WTC11 (cell line): ENCODE measurements around the gene TLE6. TPM values are rescaled to one million over a fixed set of nuclear protein-coding genes. Genes with fewer than 3 reads are reported as not detected.
A peak's percentile ranks its signal among the peaks of the same experiment; 100 is the strongest.

Source experiments
- ATAC-seq: fragments of 200-7000 bp; cut with Tn5 transposase; 2 replicates; pipeline ENCODE4 v1.10.0; 2021; ENCODE audit warnings: mild to moderate bottlenecking, moderate library complexity
- CTCF ChIA-PET: fragments of 300-600 bp; sonication (Branson Sonifier 250); formaldehyde crosslinking; loops from one replicate; lab custom pipeline; 2021; ENCODE audit warnings: antibody characterized with exemption; lab: Charles Lee
- POLR2A ChIA-PET: fragments of 350-600 bp; sonication (Branson Sonifier 250); formaldehyde crosslinking; loops from one replicate; lab custom pipeline; 2021; ENCODE audit warnings: antibody characterized with exemption; lab: Charles Lee
- DNase-seq: peaks from one replicate; pipeline ENCODE4 v3.0.0; 2021; ENCODE audit warnings: low spot score
- H3K27ac Mint-ChIP-seq: 2 replicates; pipeline ENCODE4 v1.8.0; 2021; ENCODE audit warnings: mixed read lengths
- H3K27me3 Mint-ChIP-seq: 2 replicates; pipeline ENCODE4 v1.8.0; 2021; ENCODE audit warnings: low read depth, mild to moderate bottlenecking, moderate library complexity, mixed read lengths
- H3K36me3 Mint-ChIP-seq: 2 replicates; pipeline ENCODE4 v1.8.0; 2021; ENCODE audit warnings: mixed read lengths
- H3K4me1 Mint-ChIP-seq: 2 replicates; pipeline ENCODE4 v1.8.0; 2022; ENCODE audit warnings: mixed read lengths
- H3K4me3 Mint-ChIP-seq: 2 replicates; pipeline ENCODE4 v1.8.0; 2021; ENCODE audit warnings: mild to moderate bottlenecking, moderate library complexity, mixed read lengths
- H3K9me3 Mint-ChIP-seq: 2 replicates; pipeline ENCODE4 v1.8.0; 2021; ENCODE audit warnings: mixed read lengths
- ARID4B ChIP-seq: sonication (generic); formaldehyde crosslinking; IDR thresholded peaks from 2 replicates; pipeline ENCODE4 v1.8.0; 2023; ENCODE audit warnings: missing genetic modification reagents, mild to moderate bottlenecking, borderline replicate concordance
- ATF6 ChIP-seq: sonication (generic); formaldehyde crosslinking; IDR thresholded peaks from 2 replicates; pipeline ENCODE4 v1.8.1; 2023; ENCODE audit warnings: mild to moderate bottlenecking, missing genetic modification reagents
- CTCF ChIP-seq: fragments of 200-600 bp; IDR thresholded peaks from 2 replicates; pipeline ENCODE4 v1.8.0; 2022; ENCODE audit warnings: antibody characterized with exemption
- FOXK1 ChIP-seq: sonication (generic); formaldehyde crosslinking; IDR thresholded peaks from 2 replicates; pipeline ENCODE4 v1.8.0; 2022; ENCODE audit warnings: mild to moderate bottlenecking, moderate library complexity, missing genetic modification reagents
- FOXP1 ChIP-seq: sonication (generic); formaldehyde crosslinking; IDR thresholded peaks from 2 replicates; pipeline ENCODE4 v1.8.0; 2022; ENCODE audit warnings: missing genetic modification reagents, mild to moderate bottlenecking, moderate library complexity, borderline replicate concordance
- GABPB1 ChIP-seq: sonication (generic); formaldehyde crosslinking; IDR thresholded peaks from 2 replicates; pipeline ENCODE4 v1.8.1; 2023; ENCODE audit warnings: mild to moderate bottlenecking, missing genetic modification reagents
- IRF2 ChIP-seq: sonication (generic); formaldehyde crosslinking; IDR thresholded peaks from 2 replicates; pipeline ENCODE4 v1.8.0; 2022; ENCODE audit warnings: low read depth, missing genetic modification reagents, borderline replicate concordance
- MAX ChIP-seq: sonication (generic); formaldehyde crosslinking; IDR thresholded peaks from 2 replicates; pipeline ENCODE4 v1.8.0; 2022; ENCODE audit warnings: mild to moderate bottlenecking, missing genetic modification reagents
- NR2C2 ChIP-seq: sonication (generic); formaldehyde crosslinking; IDR thresholded peaks from 2 replicates; pipeline ENCODE4 v1.8.0; 2022; ENCODE audit warnings: mild to moderate bottlenecking, missing genetic modification reagents
- NR3C1 ChIP-seq: sonication (generic); formaldehyde crosslinking; conservative IDR thresholded peaks from 2 replicates; pipeline ENCODE4 v1.8.1; 2023; ENCODE audit warnings: low read depth, mild to moderate bottlenecking, missing genetic modification reagents
- SP1 ChIP-seq: sonication (generic); formaldehyde crosslinking; conservative IDR thresholded peaks from 2 replicates; pipeline ENCODE4 v1.8.1; 2022; ENCODE audit warnings: missing genetic modification reagents
- ZNF219 ChIP-seq: sonication (generic); formaldehyde crosslinking; IDR thresholded peaks from 2 replicates; pipeline ENCODE4 v1.8.0; 2023; ENCODE audit warnings: missing genetic modification reagents, mild to moderate bottlenecking, borderline replicate concordance
- ZNF423 ChIP-seq: fragments of 250-450 bp; sonication (Bioruptor Pico); IDR thresholded peaks from 2 replicates; pipeline ENCODE4 v2.1.2; 2022; ENCODE audit warnings: mild to moderate bottlenecking, moderate library complexity
- ZNF512 ChIP-seq: sonication (generic); formaldehyde crosslinking; IDR thresholded peaks from 2 replicates; pipeline ENCODE4 v1.8.1; 2022; ENCODE audit warnings: missing genetic modification reagents, borderline replicate concordance
- total RNA-seq: library from RNA; stranded (reverse); gene quantifications from 3 replicates; pipeline ENCODE4 v1.2.3, GENCODE V29; 2021
- TF ChIP-seq, protein P1 (sequence below): sonication (generic); formaldehyde crosslinking; IDR thresholded peaks from 2 replicates; pipeline ENCODE4 v1.8.0; 2022; ENCODE audit warnings: mild to moderate bottlenecking, missing genetic modification reagents
- TF ChIP-seq, protein P2 (sequence below): sonication (generic); formaldehyde crosslinking; IDR thresholded peaks from 2 replicates; pipeline ENCODE4 v1.8.0; 2023; ENCODE audit warnings: missing genetic modification reagents
- TF ChIP-seq, protein P3 (sequence below): sonication (generic); formaldehyde crosslinking; IDR thresholded peaks from 2 replicates; pipeline ENCODE4 v1.8.1; 2022; ENCODE audit warnings: low read depth, missing genetic modification reagents, borderline replicate concordance

TLE6 gene
- total RNA-seq, 1 experiment from 2014 or later, result 3.1 TPM

DNA sequence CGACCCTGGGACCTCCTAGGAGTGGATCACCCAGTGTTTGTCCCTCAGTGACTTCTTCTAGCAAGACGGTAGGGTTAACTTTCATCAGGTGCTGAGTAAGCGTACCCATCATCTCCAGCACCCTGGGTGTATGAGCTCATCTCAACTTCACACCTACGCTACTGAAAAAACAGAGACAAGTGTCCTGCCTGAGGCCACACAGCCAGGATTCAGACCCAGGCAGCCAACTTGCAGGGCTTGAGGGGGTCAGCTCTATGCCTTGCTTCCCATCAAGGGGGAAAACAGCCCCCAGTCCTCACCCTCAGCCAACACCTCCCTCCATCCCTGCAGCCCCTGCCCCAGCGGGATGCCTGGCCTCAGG lies 47.1 kb downstream of the TLE6 start:
- ChIA-PET POLR2A (interaction anchor here (0.5 to 1.3 kb wide), 4 partner anchors 9 to 1522 kb away, joined by 3 to 9 read pairs (median 5); partner anchors contain the start of gene TLE6), CTCF (interaction anchor here (0.6 to 4.0 kb wide), 16 partner anchors 12 to 1281 kb away, joined by 3 to 26 read pairs (median 6); no protein-coding TSS in a partner anchor)
- peaks cover 45% of the 10 kb centered on the region for H3K27me3 Mint-ChIP-seq
- peaks cover 32% of the 10 kb centered on the region for H3K4me1 Mint-ChIP-seq
- DNase-seq (no peak), ATAC-seq (no peak)
- no peaks in the 10 kb centered on the region for H3K36me3 Mint-ChIP-seq
- TF ChIP-seq ZNF512 (no peak), FOXP1 (no peak), ARID4B (CRISPR knock-in tag) (no peak), SP1 (CRISPR knock-in tag) (no peak), NR3C1 (CRISPR knock-in tag) (no peak), ZNF423 (CRISPR knock-in tag) (no peak), GABPB1 (CRISPR knock-in tag) (no peak), NR2C2 (CRISPR knock-in tag) (no peak)
- TF ChIP-seq, protein P1, sequence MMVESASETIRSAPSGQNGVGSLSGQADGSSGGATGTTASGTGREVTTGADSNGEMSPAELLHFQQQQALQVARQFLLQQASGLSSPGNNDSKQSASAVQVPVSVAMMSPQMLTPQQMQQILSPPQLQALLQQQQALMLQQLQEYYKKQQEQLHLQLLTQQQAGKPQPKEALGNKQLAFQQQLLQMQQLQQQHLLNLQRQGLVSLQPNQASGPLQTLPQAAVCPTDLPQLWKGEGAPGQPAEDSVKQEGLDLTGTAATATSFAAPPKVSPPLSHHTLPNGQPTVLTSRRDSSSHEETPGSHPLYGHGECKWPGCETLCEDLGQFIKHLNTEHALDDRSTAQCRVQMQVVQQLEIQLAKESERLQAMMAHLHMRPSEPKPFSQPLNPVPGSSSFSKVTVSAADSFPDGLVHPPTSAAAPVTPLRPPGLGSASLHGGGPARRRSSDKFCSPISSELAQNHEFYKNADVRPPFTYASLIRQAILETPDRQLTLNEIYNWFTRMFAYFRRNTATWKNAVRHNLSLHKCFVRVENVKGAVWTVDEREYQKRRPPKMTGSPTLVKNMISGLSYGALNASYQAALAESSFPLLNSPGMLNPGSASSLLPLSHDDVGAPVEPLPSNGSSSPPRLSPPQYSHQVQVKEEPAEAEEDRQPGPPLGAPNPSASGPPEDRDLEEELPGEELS (CRISPR knock-in tag), result no peak
- TF ChIP-seq, protein P2, sequence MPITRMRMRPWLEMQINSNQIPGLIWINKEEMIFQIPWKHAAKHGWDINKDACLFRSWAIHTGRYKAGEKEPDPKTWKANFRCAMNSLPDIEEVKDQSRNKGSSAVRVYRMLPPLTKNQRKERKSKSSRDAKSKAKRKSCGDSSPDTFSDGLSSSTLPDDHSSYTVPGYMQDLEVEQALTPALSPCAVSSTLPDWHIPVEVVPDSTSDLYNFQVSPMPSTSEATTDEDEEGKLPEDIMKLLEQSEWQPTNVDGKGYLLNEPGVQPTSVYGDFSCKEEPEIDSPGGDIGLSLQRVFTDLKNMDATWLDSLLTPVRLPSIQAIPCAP (CRISPR knock-in tag), result no peak
- H3K9me3 Mint-ChIP-seq, result no peaks in the 10 kb centered on the region
- H3K27ac Mint-ChIP-seq, result no peak overlapping the region
- peak overlapping the region; percentile 52 for H3K4me3 Mint-ChIP-seq

DNA sequence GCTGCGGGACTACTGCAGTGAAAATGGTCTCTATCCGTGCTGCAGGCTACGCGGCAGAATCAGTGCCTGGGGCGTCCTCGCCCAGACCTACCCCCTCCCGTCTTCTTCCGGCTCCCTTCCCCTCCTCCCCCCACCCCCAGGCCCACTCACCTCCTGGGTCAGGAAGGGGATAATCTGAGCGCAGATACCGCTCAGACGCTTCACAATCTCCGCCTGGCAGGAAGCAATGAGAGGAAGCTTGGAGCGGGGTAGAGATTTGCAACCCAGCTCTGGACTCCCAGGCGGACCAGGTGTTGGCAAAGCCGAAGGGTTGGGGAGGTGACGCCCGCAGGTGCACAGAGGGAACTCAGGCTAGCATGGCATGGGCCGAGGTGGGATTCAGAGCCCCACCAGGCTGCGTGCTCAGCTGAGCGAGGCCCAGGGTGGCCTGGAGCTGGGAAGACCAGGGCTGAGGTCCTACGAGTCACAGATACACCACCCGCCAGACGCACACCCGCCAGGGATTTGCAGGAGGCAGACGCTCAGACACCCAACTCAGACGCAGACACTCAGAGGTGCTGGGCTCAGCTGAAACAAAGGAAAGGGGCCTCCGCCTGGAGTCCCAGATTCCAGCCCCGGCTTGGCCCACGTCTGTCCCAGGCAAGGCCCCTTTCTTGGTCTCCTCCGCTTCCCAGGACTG lies 47.6 kb downstream of the TLE6 start:
- ChIA-PET CTCF (interaction anchor here (0.6 to 4.0 kb wide), 17 partner anchors 11 to 139 kb away, joined by 3 to 26 read pairs (median 6); no protein-coding TSS in a partner anchor), POLR2A (interaction anchor here (0.7 to 1.3 kb wide), 5 partner anchors 9 to 520 kb away, joined by 3 to 9 read pairs (median 3); partner anchors contain the start of gene TLE6)
- Mint-ChIP-seq H3K4me3 (peak overlapping the region; percentile 52), H3K36me3 (no peaks in the 10 kb centered on the region), H3K4me1 (peaks cover 32% of the 10 kb centered on the region), H3K27me3 (peaks cover 50% of the 10 kb centered on the region), H3K9me3 (no peaks in the 10 kb centered on the region), H3K27ac (peak overlapping the region; percentile 80; the same call in 1 of the 2 replicates)
- peak; percentile 42 for DNase-seq
- peak; percentile 44 for ATAC-seq
- TF ChIP-seq CTCF, result no peak
- no peak for TF ChIP-seq ZNF219
- TF ChIP-seq IRF2, result no peak
- TF ChIP-seq ATF6 (CRISPR knock-in tag), result no peak
- TF ChIP-seq, protein P3, sequence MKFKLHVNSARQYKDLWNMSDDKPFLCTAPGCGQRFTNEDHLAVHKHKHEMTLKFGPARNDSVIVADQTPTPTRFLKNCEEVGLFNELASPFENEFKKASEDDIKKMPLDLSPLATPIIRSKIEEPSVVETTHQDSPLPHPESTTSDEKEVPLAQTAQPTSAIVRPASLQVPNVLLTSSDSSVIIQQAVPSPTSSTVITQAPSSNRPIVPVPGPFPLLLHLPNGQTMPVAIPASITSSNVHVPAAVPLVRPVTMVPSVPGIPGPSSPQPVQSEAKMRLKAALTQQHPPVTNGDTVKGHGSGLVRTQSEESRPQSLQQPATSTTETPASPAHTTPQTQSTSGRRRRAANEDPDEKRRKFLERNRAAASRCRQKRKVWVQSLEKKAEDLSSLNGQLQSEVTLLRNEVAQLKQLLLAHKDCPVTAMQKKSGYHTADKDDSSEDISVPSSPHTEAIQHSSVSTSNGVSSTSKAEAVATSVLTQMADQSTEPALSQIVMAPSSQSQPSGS, result no peak
- TF ChIP-seq FOXK1 (CRISPR knock-in tag), result no peak
- peak; percentile 30; the same call in 1 of the 2 replicates for TF ChIP-seq MAX
